Skeletal muscle satellite cell (primary cell): ENCODE data around the gene RCAN2.
A peak's percentile ranks its signal among the peaks of the same experiment; 100 is the strongest.

Experiments used
- H3K27me3 ChIP-seq: 2 replicates; pipeline ENCODE4 v1.7.0; 2013; ENCODE audit warnings: low read length; ENCODE audit not compliant: control insufficient read depth, insufficient read depth
- H3K36me3 ChIP-seq: 2 replicates; pipeline ENCODE4 v1.7.0; 2013; ENCODE audit warnings: mild to moderate bottlenecking, control low read depth, low read length; ENCODE audit not compliant: insufficient read depth
- H3K4me1 ChIP-seq: 2 replicates; pipeline ENCODE4 v1.7.0; 2013; ENCODE audit warnings: low read length; ENCODE audit not compliant: control insufficient read depth, insufficient read depth
- H3K4me2 ChIP-seq: 2 replicates; pipeline ENCODE4 v1.7.0; 2013; ENCODE audit warnings: mild to moderate bottlenecking, low read length
- H3K4me3 ChIP-seq: 2 replicates; pipeline ENCODE4 v1.7.0; 2013; ENCODE audit warnings: low read length
- H3K9ac ChIP-seq: 2 replicates; pipeline ENCODE4 v1.7.0; 2013; ENCODE audit warnings: mild to moderate bottlenecking, low read depth, low read length, moderate library complexity
- H3K9me3 ChIP-seq: replicated peaks from 2 replicates; pipeline ENCODE4 v1.7.0; 2013; ENCODE audit warnings: mild to moderate bottlenecking, control low read depth, low read length

RCAN2 gene

DNA sequence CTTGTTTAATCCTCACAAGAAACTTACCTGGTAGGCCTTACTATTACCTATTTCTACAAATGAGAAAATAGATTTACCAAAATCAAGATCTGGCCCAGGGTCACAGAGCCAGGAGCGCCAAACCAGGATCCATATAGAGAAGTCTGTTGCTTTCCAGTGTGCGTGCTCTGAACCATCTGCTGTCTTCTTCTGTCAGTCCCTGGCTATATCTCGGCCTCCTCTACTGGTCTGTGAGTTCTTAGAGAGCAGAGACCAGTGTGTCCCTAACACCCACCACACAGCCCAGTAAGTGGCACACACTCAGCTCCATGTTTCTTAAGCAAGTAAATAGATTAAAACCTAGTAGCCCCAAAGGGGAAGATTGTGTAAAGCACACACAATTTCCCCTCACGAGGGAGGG lies 301.5 kb downstream of the RCAN2 start:
- no peak overlapping the region for H3K9ac ChIP-seq
- H3K4me3 ChIP-seq = no peak overlapping the region
- no peaks in the 10 kb centered on the region for H3K9me3 ChIP-seq
- peaks cover 34% of the 10 kb centered on the region for H3K4me1 ChIP-seq
- H3K4me2 ChIP-seq = no peak overlapping the region
- no peaks in the 10 kb centered on the region for H3K36me3 ChIP-seq
- no peaks in the 10 kb centered on the region for H3K27me3 ChIP-seq

DNA sequence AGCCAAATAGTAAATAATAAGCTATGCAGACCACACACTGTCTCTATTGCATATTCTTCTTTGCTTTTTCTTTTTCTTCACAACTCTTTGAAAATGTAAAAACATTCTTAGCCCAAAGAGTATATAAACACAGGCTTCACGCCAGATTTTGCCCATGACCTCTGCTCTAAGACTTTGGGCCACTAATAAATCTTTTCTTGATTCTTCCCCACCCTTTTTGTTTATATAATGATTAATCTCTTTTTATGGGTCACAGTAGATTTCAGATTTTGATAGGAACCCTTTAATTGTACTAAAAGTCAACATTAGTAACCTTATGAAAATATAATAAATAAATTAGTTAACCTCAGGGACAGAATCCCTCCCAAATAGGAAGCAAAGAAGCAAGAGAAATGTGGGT lies 304.7 kb downstream of the RCAN2 start:
- Histone ChIP-seq H3K4me1 (peaks cover 31% of the 10 kb centered on the region), H3K4me3 (no peak overlapping the region), H3K27me3 (peaks cover 5% of the 10 kb centered on the region), H3K36me3 (no peaks in the 10 kb centered on the region), H3K9ac (no peak overlapping the region), H3K4me2 (no peak overlapping the region), H3K9me3 (no peaks in the 10 kb centered on the region)

DNA sequence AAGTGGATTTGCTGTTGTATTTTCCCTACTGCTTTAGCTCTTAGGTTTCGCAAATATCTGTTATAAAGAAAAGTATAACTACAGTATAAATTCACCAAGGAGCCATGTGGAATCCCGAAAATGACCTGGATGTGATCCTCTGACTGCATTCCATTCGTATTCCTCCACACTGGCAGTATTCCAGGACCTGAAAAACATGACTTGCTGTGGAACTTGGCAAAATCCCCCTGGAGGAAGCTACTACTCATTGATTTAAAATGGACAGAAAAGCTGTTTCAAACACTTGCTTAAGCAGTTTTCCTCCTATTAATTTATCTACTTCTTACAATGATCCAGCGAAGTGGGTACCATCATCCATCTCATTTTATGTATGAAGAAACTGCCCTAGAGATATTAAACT lies 307.1 kb downstream of the RCAN2 start:
- Histone ChIP-seq H3K4me1 (peaks cover 21% of the 10 kb centered on the region), H3K9ac (no peak overlapping the region), H3K27me3 (peaks cover 21% of the 10 kb centered on the region), H3K4me2 (peak overlapping the region; percentile 58), H3K36me3 (no peaks in the 10 kb centered on the region), H3K4me3 (no peak overlapping the region), H3K9me3 (no peaks in the 10 kb centered on the region)

DNA sequence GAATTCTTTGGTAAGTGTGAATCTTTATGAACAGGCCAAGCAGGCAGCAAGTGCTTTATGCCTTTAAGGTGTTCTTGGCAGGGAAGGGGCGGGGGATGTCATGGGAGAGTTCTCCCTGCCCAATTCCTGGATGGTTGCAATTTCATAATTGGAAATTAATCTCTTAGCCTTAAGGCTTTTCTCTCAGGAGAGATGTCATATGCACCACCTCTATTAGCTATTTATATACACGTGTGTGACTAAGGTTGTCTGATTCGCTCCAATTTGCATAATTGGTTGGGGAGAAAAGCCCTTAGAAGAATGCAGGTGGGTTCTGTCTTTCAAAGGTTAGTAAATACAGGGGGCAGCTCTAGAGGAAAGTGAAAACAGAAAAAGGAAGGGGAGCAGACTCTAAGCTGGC lies 315.3 kb downstream of the RCAN2 start:
- Histone ChIP-seq H3K4me3 (no peak overlapping the region), H3K4me1 (no peaks in the 10 kb centered on the region), H3K27me3 (peaks cover 49% of the 10 kb centered on the region), H3K9ac (no peak overlapping the region), H3K4me2 (no peak overlapping the region), H3K36me3 (no peaks in the 10 kb centered on the region), H3K9me3 (no peaks in the 10 kb centered on the region)

DNA sequence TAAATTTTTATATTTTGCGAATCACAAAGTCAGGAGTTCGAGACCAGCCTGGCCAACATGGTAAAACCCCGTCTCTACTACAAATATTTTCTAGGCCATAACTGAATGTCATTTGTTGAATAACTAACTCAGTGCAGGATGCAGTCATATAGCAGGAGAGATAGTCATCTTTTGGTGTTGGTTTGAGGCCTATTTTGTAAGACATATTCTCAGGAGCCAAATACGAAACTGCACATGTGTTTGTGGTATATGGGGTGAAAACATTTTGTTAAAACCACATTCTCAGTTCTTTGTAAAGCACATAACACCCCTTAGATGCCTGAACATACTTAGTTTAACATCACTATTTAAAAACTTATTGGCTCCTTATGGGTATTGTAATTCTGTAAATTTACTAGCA lies 315.8 kb downstream of the RCAN2 start:
- no peaks in the 10 kb centered on the region for H3K9me3 ChIP-seq
- peaks cover 4% of the 10 kb centered on the region for H3K4me1 ChIP-seq
- no peak overlapping the region for H3K4me2 ChIP-seq
- H3K27me3 ChIP-seq = peaks cover 50% of the 10 kb centered on the region
- no peak overlapping the region for H3K4me3 ChIP-seq
- no peaks in the 10 kb centered on the region for H3K36me3 ChIP-seq
- H3K9ac ChIP-seq = no peak overlapping the region

DNA sequence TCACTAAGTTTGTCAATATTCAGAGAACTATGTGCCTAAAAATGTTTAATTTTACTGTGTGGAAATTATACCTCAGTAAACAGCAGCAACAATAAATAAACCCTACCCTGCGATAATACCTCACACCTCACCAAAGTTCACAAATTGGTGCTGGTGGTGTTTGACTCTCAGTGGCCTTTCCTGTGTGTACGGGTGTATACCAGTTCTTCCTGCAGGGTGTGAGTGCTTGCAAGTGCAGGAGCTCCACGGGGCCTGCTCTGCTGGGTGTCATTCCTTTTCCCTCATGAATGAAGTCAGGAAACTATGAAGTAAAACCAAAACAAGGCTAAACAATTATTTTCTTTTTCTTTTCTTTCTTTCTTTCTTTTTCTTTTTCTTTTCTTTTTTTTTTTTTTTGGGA lies 316.3 kb downstream of the RCAN2 start:
- Histone ChIP-seq H3K4me3 (no peak overlapping the region), H3K9ac (no peak overlapping the region), H3K4me2 (no peak overlapping the region), H3K4me1 (peaks cover 9% of the 10 kb centered on the region), H3K27me3 (peaks cover 49% of the 10 kb centered on the region), H3K36me3 (no peaks in the 10 kb centered on the region), H3K9me3 (no peaks in the 10 kb centered on the region)

DNA sequence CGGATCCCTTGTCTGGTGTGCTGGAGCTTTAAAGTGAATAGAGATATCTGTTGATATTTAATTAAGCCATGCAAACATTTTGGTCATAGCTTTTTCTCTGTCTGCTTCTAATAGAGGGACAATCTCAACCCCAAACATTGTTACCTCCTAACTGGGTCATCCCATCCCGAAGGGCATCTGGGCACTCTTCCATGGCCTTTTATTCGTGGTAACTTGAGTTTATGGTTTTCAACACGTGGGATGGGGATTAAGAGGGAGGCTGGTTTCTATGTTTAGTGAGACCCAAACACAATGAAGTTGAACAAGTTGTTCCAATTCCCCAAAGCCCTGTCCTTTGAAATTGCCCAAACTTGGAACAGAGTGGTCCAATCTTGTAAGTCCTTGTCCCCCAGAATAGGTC lies 319.1 kb downstream of the RCAN2 start:
- Histone ChIP-seq H3K4me1 (peaks cover 11% of the 10 kb centered on the region), H3K4me2 (no peak overlapping the region), H3K9ac (no peak overlapping the region), H3K9me3 (no peaks in the 10 kb centered on the region), H3K4me3 (no peak overlapping the region), H3K27me3 (peaks cover 29% of the 10 kb centered on the region), H3K36me3 (no peaks in the 10 kb centered on the region)
